B cell (primary cell): Measurements from ENCODE around the gene TRIM17. TPM values are rescaled to one million over a fixed set of nuclear protein-coding genes. Genes with fewer than 3 reads are reported as not detected.

ENCODE experiments used
- ATAC-seq: fragments of 200-7000 bp; cut with Tn5 transposase; one replicate; pipeline ENCODE4 v1.10.0; 2021; ENCODE audit warnings: low read depth, mild to moderate bottlenecking, moderate number of reproducible peaks, moderate library complexity
- CTCF ChIA-PET: fragments of 350-600 bp; sonication (Branson Sonifier 250); formaldehyde crosslinking; loops from one replicate; lab custom pipeline; 2021; ENCODE audit warnings: antibody characterized with exemption, inconsistent platforms; lab: Charles Lee
- POLR2A ChIA-PET: fragments of 350-600 bp; sonication (Branson Sonifier 250); formaldehyde crosslinking; loops from one replicate; lab custom pipeline; 2021; ENCODE audit warnings: antibody characterized with exemption; lab: Charles Lee
- DNase-seq: peaks from one replicate; pipeline ENCODE4 v3.0.0; 2013
- H2AFZ ChIP-seq: 2 replicates; pipeline ENCODE4 v1.6.1; 2012; ENCODE audit warnings: mild to moderate bottlenecking, low read depth, low read length; ENCODE audit not compliant: insufficient read depth, poor library complexity, severe bottlenecking
- H3K27ac ChIP-seq, 2 donors: 1 replicate in 1 of 2; 2 replicates in 1 of 2; pipeline ENCODE4 v1.5.1; 2012 to 2013; ENCODE audit warnings: low read length in 2 of 2, mild to moderate bottlenecking in 2 of 2, moderate library complexity in 1 of 2
- H3K27me3 ChIP-seq, 4 experiments: fragments of 200-600 bp in 1 of 4; sonication (generic) in 1 of 4; replicated peaks in 1 of 4; 1 replicate in 2 of 4; 2 replicates in 2 of 4; pipeline versions ENCODE4 v1.6.1 to v1.7.0; 2013 to 2016; ENCODE audit warnings: low read length in 3 of 4, mild to moderate bottlenecking in 2 of 4, mixed read lengths in 1 of 4, moderate library complexity in 1 of 4; ENCODE audit not compliant: insufficient read depth in 4 of 4, control insufficient read depth in 3 of 4; ENCODE audit errors: control extremely low read depth in 1 of 4
- H3K36me3 ChIP-seq, 2 experiments: replicated peaks in 1 of 2; 1 replicate in 1 of 2; 2 replicates in 1 of 2; pipeline versions ENCODE4 v1.6.1 to v1.7.1; 2013; ENCODE audit warnings: low read length in 1 of 2; ENCODE audit not compliant: insufficient read depth in 2 of 2, control insufficient read depth in 1 of 2; ENCODE audit errors: control extremely low read depth in 1 of 2, extremely low read depth in 1 of 2
- H3K4me1 ChIP-seq, 2 donors: fragments of 200-600 bp in 1 of 2; sonication (generic) in 1 of 2; 1 replicate in 1 of 2; 2 replicates in 1 of 2; pipeline versions ENCODE4 v1.5.1 to v1.6.1; 2013 to 2017; ENCODE audit warnings: low read length in 2 of 2; ENCODE audit not compliant: control insufficient read depth in 2 of 2, insufficient read depth in 2 of 2
- H3K4me2 ChIP-seq: replicated peaks from 2 replicates; pipeline ENCODE3; 2012; ENCODE audit warnings: mild to moderate bottlenecking, low read depth, low read length; ENCODE audit not compliant: poor library complexity, severe bottlenecking
- H3K4me3 ChIP-seq, 5 experiments: fragments of 200-600 bp in 1 of 5; sonication (generic) in 1 of 5; 1 replicate in 3 of 5; 2 replicates in 2 of 5; pipeline versions ENCODE4 v1.5.1 to v1.7.0; 2011 to 2016; ENCODE audit warnings: low read length in 4 of 5, mild to moderate bottlenecking in 4 of 5, low read depth in 2 of 5, control low read depth in 1 of 5, moderate library complexity in 1 of 5; ENCODE audit not compliant: insufficient read depth in 1 of 5; ENCODE audit errors: control extremely low read depth in 1 of 5, extremely low read depth in 1 of 5
- H3K79me2 ChIP-seq: fragments of 200-600 bp; sonication (generic); one replicate; pipeline ENCODE4 v1.6.0; 2016; ENCODE audit warnings: low read length; ENCODE audit not compliant: control insufficient read depth, insufficient read depth
- H3K9ac ChIP-seq: fragments of 200-600 bp; sonication (generic); 2 replicates; pipeline ENCODE4 v1.6.1; 2017; ENCODE audit warnings: mild to moderate bottlenecking, low read length, moderate library complexity
- H3K9me3 ChIP-seq, 3 donors: one replicate each; pipeline versions ENCODE4 v1.6.1 to v1.7.1; 2013; ENCODE audit warnings: low read length in 2 of 3; ENCODE audit not compliant: control insufficient read depth in 2 of 3, insufficient read depth in 1 of 3; ENCODE audit errors: control extremely low read depth in 1 of 3
- H4K20me1 ChIP-seq: 2 replicates; pipeline ENCODE4 v1.6.0; 2012; ENCODE audit warnings: mild to moderate bottlenecking, low read length; ENCODE audit not compliant: insufficient read depth, control insufficient read depth, poor library complexity, severe bottlenecking
- H3K27ac Mint-ChIP-seq: one replicate; pipeline ENCODE4 v1.8.0; 2021; ENCODE audit warnings: mixed read lengths
- H3K27me3 Mint-ChIP-seq: one replicate; pipeline ENCODE4 v1.8.0; 2021; ENCODE audit warnings: mixed read lengths
- H3K4me1 Mint-ChIP-seq: one replicate; pipeline ENCODE4 v1.8.0; 2021; ENCODE audit warnings: mixed read lengths
- H3K4me3 Mint-ChIP-seq: one replicate; pipeline ENCODE4 v1.8.0; 2021; ENCODE audit warnings: mixed read lengths
- H3K9me3 Mint-ChIP-seq: one replicate; pipeline ENCODE4 v1.8.0; 2022; ENCODE audit warnings: mixed read lengths; ENCODE audit not compliant: insufficient read depth
- CTCF ChIP-seq: fragments of 200-600 bp; IDR thresholded peaks from one replicate; pipeline ENCODE4 v1.8.0; 2022; ENCODE audit warnings: antibody characterized with exemption, mild to moderate bottlenecking
- EZH2 ChIP-seq: IDR thresholded peaks from 2 replicates; pipeline ENCODE4 v1.6.1; 2012; ENCODE audit warnings: borderline replicate concordance, low read depth, mild to moderate bottlenecking, moderate library complexity, low read length; ENCODE audit not compliant: insufficient read depth, poor library complexity, severe bottlenecking
- WGBS: methylation state at CpG from one replicate; pipeline ENCODE4 v1.1.5; 2013; ENCODE audit warnings: missing lambda C conversion rate; ENCODE audit not compliant: insufficient coverage; 5-methylcytosine and 5-hydroxymethylcytosine counted together
- intact Hi-C: fragments of 100-400 bp; cut with micrococcal nuclease; formaldehyde crosslinking; loops from one replicate; pipeline ENCODE4 v1.10.0; 2022
- polyA plus RNA-seq: library from polyadenylated mRNA; depleted of rRNA; stranded (reverse); fragments of >200 nt; gene quantifications from 2 replicates; pipeline ENCODE4 v1.2.3, GENCODE V29; 2012
- total RNA-seq, 2 donors: library from RNA; stranded (reverse); fragments of 120-200 nt in 1 of 2; gene quantifications; 1 replicate in 1 of 2; 2 replicates in 1 of 2; pipeline versions ENCODE4 v1.2.3 to v1.2.4, GENCODE V29; 2013 to 2022

Gene TRIM17
- total and polyA plus RNA-seq, 2 donors (not counting 1 experiment from before 2014, with no cell fraction given) = not detected

GRCh38 chr1:228390649-228391048, 26.0 kb downstream of the TRIM17 start:
- Histone ChIP-seq H3K27ac (no peak overlapping the region), H3K4me3 (no peak overlapping the region), H3K9ac (no peak overlapping the region), H3K4me2 (no peak overlapping the region), H3K79me2 (no peaks in the 10 kb centered on the region), H2AFZ (no peak overlapping the region), H4K20me1 (peaks cover 6% of the 10 kb centered on the region), H3K4me1 (no peaks in the 10 kb centered on the region), H3K9me3 (no peaks in the 10 kb centered on the region), H3K36me3 (peaks cover under 1 to 12% of the 10 kb centered on the region in 2 experiments), H3K27me3 (no peaks in the 10 kb centered on the region)
- intact Hi-C loops = no loop called here
- H3K4me3 Mint-ChIP-seq = no peak overlapping the region
- WGBS = 96% methylated on average over 6 of the region's 10 CpGs
- H3K4me1 Mint-ChIP-seq = no peaks in the 10 kb centered on the region
- no peaks in the 10 kb centered on the region for H3K27me3 Mint-ChIP-seq
- H3K27ac Mint-ChIP-seq = no peak overlapping the region
- ChIA-PET POLR2A (no interaction called here), CTCF (no interaction called here)
- ATAC-seq (no peak), DNase-seq (no peak)
- no peak for TF ChIP-seq CTCF
- TF ChIP-seq EZH2 = no peak
- no peaks in the 10 kb centered on the region for H3K9me3 Mint-ChIP-seq

- ATAC-seq (no peak), DNase-seq (no peak)
- no peaks in the 10 kb centered on the region for H3K4me1 ChIP-seq
- intact Hi-C loops = no loop called here
- ChIA-PET POLR2A (no interaction called here), CTCF (no interaction called here)
- H3K36me3 ChIP-seq = no peaks in the 10 kb centered on the region
- no peak overlapping the region for H3K4me3 ChIP-seq
- H4K20me1 ChIP-seq = no peaks in the 10 kb centered on the region
- H3K79me2 ChIP-seq = no peaks in the 10 kb centered on the region
- no peak overlapping the region for H3K27ac ChIP-seq
- TF ChIP-seq EZH2 (no peak), CTCF (no peak)
- no peak overlapping the region for H3K4me2 ChIP-seq
- H3K27me3 ChIP-seq = no peaks in the 10 kb centered on the region
- H3K9me3 ChIP-seq = no peaks in the 10 kb centered on the region
- no peaks in the 10 kb centered on the region for H3K9me3 Mint-ChIP-seq
- H2AFZ ChIP-seq = no peak overlapping the region
- no peak overlapping the region for H3K9ac ChIP-seq
- H3K27me3 Mint-ChIP-seq = no peaks in the 10 kb centered on the region
- H3K4me1 Mint-ChIP-seq = no peaks in the 10 kb centered on the region
- no peak overlapping the region for H3K4me3 Mint-ChIP-seq
- H3K27ac Mint-ChIP-seq = no peak overlapping the region
Observed at GRCh38 chr1:228387321-228387720, 29.3 kb downstream of the TRIM17 start.
